Myocyte (in vitro differentiated cells): ENCODE results near the gene IRF2BPL. TPM values are rescaled to one million over a fixed set of nuclear protein-coding genes. Genes with fewer than 3 reads are reported as not detected.

Source experiments
- DNase-seq: peaks from one replicate; pipeline ENCODE4 v3.0.0-alpha.2; 2012; ENCODE audit warnings: low read depth
- total RNA-seq: library from RNA; depleted of rRNA; stranded (reverse); fragments of >200 nt; gene quantifications from 2 replicates; pipeline ENCODE4 v1.2.3, GENCODE V29; 2014

IRF2BPL gene
- total RNA-seq, 1 donor from 2014 or later, result 78.2 TPM

- peak; percentile 65 for DNase-seq
Observed at GRCh38 chr14:77014004-77014604, 14.4 kb downstream of the IRF2BPL start.

GRCh38 chr14:77012193-77012765, 16.2 kb downstream of the IRF2BPL start:
- no peak for DNase-seq

- DNase-seq, result no peak
Observed at GRCh38 chr14:77011245-77011644, 17.3 kb downstream of the IRF2BPL start.

- DNase-seq, result no peak
Observed at GRCh38 chr14:77009014-77009413, 19.5 kb downstream of the IRF2BPL start.

- no peak for DNase-seq
Observed at GRCh38 chr14:77008541-77008940, 20.0 kb downstream of the IRF2BPL start.

DNA sequence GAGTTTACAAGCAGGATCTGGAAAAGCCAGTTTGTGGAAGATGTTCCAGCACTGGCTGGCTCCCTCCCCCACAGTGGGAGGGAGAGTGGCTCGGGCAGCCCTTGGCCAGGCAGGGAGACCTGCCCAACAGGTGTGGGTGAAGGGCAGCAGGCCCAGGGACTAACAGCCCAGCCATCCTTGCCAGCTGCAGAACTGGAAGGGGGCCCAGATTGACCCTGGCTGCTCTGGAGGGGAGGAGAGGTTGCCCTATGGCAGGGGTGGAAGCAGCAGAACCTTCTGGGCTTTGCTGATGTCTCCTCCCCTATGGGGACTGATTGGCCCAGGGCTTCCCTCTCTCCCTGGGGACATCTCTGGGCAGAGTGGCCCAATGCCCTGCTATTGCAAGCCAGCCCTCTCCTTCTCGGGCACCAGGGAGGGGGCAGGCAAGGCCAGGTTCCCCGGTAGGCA, 20.5 kb downstream of the IRF2BPL start:
- DNase-seq, result peak; percentile 55

DNA sequence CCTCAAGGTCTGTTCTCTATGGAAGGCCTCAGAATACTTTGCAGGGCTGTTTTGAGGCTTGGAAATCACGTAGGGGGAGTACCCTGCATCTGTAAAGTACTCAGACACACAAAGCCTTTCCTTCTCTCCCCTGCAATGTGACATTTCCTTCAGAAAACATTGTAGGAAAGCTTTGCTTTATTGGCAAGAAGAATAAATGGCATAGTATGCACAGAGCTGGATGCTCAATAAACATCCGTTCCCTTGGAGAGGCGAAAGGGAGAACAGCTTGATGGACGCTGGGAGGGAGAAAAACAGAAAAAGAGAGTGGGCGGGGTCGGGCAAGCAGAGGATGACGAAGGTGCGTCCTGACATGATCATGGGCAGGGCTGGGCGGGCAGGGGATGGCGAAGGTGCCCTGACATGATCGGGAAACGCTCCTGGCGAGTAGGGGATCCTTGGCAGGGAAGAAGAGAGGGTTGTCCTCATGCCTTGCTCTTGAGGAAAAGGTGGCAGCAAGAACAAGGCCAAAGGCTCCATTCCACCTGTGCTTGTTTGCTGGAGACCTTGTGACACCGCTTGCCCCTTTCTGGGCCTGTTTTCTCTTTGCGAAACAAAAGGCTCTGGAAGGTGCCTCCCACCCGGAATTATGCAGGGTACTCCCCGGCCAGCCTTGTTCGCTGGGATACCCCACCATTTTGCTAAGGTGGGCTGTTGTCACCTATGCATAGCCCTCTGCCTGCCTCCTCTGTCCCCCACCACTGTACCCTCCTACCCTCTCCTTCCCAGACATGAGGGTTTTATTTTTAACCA, 21.1 kb downstream of the IRF2BPL start:
- no peak for DNase-seq

- peak; percentile 26 for DNase-seq
Observed at GRCh38 chr14:77006132-77006531, 22.4 kb downstream of the IRF2BPL start.

DNA sequence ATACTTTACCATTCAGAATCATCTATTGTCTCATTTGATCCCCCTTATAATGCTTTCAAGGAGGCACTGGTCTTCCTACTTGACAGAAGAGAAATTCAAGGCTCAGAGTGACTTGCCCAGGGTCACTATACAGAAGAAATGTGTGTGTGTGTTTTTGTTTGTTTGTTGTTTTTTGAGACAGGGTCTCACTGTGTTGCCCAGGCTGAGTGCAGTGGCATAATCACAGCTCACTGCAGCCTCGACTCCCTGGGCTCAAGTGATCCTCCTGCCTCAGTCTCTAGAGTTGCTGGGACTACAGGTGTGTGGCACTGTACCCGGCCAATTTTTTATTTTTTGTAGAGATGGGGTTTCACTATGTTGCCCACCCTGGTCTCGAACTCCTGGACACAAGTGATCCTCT, 22.9 kb downstream of the IRF2BPL start:
- DNase-seq, result no peak

- DNase-seq, result no peak
Observed at GRCh38 chr14:77004711-77005460, 23.6 kb downstream of the IRF2BPL start.

GRCh38 chr14:77003960-77004710, 24.4 kb downstream of the IRF2BPL start:
- DNase-seq, result no peak

DNA sequence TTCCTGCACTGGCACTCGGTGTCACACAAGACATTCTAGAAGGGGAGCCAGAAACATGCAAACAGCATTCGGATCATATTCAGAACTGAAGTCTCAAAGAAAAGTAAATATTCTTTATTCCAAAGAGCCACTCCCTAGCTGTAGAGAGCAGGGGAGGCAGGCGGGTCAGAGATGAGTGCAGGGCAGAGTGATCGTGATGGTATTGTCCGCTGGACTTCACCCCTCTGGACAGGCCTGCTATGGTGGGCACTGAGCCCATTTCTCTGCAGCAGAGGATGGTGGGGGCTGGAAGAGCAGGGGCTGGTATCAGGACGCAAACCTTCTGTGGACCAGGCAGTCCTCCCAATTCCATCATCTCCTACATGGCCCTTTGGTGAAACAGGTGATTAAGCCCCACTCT, 25.6 kb downstream of the IRF2BPL start:
- DNase-seq, result no peak

GRCh38 chr14:77002335-77002734, 26.2 kb downstream of the IRF2BPL start:
- DNase-seq, result no peak

DNA sequence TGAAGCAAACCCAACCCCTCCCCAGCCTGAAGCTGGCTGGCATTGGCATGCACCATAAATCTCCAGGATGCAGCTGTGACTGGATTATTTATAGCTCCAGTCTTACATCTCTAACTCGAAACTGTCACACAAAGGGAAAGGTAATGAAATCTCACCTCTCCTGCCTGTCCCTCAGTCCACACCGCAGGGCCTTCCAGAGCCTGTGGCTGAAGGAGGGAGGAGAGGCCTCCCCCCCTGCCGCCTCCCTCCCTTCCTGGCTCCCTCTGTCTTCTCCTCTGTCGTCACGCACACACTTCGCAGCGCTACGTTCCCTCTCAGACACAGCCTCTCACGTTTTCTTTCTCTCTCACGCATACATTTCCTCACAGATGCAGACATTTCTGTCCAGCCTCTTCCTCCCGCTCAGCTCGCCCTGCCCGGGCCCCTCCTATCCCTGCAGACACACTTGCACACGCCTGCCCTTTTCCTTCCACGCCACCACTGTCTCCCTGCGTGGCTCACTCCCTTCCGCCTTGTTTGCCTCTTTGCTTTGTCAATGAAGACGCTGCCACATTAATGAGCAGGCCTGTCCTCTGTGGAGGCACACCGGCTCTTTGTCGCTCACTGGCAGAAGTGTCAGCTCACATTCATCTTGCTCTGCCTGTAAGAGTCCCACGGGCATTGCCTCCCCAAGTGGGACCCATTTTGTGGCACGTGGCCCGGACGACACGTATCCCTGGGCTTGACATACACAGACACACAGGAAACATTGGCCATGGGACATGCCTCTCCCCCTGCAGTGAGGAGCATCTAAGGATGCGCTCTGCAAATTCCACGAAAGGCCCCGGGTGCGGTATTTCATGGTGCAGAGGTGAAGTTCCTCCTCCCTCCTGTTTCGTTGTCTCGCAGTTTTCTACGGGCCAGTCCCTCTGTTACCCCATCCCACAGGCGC, 27.9 kb downstream of the IRF2BPL start:
- DNase-seq, result peak; percentile 83

DNA sequence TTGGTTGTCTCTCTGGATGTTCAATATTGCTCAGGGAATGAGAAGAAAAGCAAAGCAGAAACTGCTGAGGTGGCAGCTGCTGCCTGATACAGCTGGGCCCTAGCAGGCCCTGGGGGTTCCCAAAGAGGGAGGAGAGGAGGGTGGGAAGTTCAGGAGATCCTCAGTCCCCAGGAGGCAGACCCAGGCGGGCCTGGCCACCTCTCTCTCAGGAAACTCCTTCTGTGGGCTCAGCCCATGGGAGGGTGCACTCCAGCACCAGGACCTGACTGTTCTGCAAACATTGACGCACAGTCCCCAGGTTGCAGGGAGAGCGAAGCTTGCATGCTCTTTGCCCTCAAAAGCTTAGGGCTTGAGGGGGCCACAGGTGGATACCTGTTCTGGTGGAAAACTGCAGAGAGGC, 29.6 kb downstream of the IRF2BPL start:
- DNase-seq, result no peak

DNA sequence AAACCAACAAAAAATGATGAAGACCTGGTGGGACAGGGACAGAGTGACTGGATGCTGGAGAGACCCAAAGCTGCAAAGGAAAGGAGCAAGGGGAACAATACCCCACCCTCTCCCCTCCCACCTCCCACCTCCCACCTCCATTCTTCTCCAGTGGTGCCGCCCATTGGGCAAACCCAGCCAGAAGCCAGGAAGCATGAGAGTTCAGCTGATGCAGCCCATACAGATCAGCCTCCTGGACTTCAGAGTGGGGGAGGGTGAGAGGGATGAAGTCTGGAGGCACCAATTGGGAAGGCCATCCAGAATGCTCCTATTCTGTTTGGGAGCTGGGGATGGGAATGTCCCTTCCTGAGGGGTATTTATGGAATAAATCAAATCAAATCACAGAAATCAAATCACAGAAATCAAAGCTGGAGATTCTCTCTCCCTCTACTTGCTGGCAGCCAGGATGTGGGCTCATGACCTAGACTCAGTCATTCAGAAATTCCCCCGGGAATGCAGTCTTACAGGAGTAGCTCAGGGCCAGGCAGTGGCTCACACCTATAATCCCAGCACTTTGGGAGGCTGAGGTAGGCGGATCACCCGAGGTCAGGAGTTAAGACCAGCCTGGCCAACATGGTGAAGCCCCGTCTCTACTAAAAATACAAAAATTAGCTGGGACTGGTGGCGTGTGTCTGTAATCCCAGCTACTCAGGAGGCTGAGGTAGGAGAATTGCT, 31.1 kb downstream of the IRF2BPL start:
- no peak for DNase-seq

DNA sequence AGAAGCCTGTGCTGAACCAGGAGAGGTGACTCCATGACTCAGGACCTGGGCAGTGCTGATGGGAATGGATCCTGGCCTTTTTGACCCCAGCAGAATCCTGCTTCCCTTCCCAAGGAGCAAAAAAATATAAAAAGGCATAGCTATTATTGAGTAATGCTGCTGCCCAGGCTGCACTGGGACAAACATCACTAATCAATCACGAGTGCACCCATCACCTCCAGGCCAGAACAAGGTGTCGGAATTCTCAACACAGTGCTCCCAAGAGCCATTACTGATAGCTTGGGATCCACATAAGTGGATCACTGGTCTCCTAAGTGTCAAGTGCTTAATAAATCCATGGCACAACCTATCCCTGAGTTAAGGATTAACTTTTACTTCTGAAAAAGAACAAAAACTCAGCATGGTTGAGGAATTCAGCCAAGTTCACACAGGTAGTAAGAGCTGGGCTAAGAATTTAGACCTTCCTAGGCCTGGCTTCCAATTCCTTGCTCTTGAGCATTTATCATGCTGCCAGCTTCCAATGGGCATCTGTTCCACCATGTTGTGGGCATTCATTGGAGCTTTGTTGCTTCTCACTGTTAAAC, 31.9 kb downstream of the IRF2BPL start:
- no peak for DNase-seq

DNA sequence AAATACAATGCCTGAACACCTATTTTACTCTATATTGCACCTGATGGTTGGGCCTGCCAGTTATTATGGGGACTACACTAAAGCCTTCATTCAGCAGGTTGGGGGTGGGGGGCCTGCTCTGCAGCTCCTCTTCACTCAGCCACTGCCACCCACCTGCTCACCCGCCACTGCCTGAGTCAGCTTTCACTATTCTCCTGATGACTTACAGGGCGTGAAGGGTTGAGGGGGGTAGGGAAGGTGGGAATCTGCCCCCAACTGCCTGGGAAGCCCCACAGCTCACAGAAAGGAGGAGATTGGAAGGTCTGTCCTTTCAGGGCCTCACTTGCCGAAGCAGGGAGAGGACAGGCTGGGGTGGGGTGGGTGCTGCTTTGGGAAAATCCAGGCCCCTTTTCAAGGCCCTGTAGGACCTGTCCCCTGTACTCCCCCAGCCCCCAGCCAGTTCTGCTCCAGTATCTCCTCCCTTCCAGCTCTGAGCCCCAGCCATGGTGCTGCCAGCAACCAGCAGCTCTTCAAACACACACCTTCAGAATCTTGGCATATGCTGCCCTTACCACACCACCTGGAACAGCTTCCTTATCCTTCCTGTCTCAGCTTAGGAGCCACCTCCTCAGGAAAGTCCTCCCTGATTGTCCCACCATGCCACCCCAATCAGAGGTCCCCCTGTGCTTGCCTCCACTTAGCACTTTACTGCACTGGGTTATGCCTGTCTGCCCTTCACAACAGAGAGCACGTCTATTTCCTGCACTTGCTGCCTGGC, 33.1 kb downstream of the IRF2BPL start:
- peak; percentile 20 for DNase-seq
